HepG2 (cell line): ENCODE results near the gene NTM. TPM values are rescaled to one million over a fixed set of nuclear protein-coding genes. Genes with fewer than 3 reads are reported as not detected.

Experiments used
- ATAC-seq: fragments of 200-7000 bp; cut with Tn5 transposase; 3 replicates; pipeline ENCODE4 v1.9.1; 2020; ENCODE audit warnings: mild to moderate bottlenecking, moderate library complexity
- BruUV-seq: library from RNA; stranded (reverse); fragments of 400-500 nt; replicated peaks from 2 replicates; lab custom pipeline; 2021; lab: Mats Ljungman, UMichigan
- CTCF ChIA-PET: fragments of 300-600 bp; formaldehyde crosslinking; extraction: SDS; loops from one replicate; lab custom pipeline; 2021; ENCODE audit warnings: low total read pairs, inconsistent platforms, low intra/inter-chr PET ratio; lab: Yijun Ruan, JAX
- POLR2A ChIA-PET: fragments of 350-600 bp; sonication (Branson Sonifier 250); formaldehyde crosslinking; loops from one replicate; lab custom pipeline; 2020; ENCODE audit warnings: antibody characterized with exemption, inconsistent platforms; lab: Yijun Ruan, JAX
- DNase-seq: peaks from one replicate; pipeline ENCODE4 v3.0.0-alpha.2; 2015; ENCODE audit warnings: low spot score
- FAIRE-seq: peaks from 3 replicates; lab custom pipeline; 2011; peaks lifted over from hg19 to GRCh38; lab: Jason Lieb, UNC
- H2AFZ ChIP-seq: one replicate; pipeline ENCODE4 v1.6.1; 2011; ENCODE audit warnings: low read length, inconsistent platforms
- H3K27ac ChIP-seq: fragments of 300-600 bp; 3 replicates; pipeline ENCODE4 v1.8.0; 2011; ENCODE audit warnings: mixed run types, mild to moderate bottlenecking, mixed read lengths, low read length, inconsistent platforms; ENCODE audit not compliant: insufficient read depth; ENCODE audit errors: extremely low read length
- H3K27me3 ChIP-seq, 2 experiments: fragments of 200-600 bp in 1 of 2; 2 replicates in 1 of 2; 3 replicates in 1 of 2; pipeline versions ENCODE4 v1.6.0 to v1.8.0; 2011; ENCODE audit warnings: low read length in 2 of 2, mild to moderate bottlenecking in 2 of 2, moderate library complexity in 2 of 2, inconsistent platforms in 1 of 2; ENCODE audit not compliant: insufficient read depth in 2 of 2, control insufficient read depth in 1 of 2
- H3K36me3 ChIP-seq, 2 experiments: fragments of 200-600 bp in 1 of 2; replicated peaks in 1 of 2; 2 replicates in 1 of 2; 3 replicates in 1 of 2; pipeline versions ENCODE4 v1.5.1 to v1.8.0; 2011; ENCODE audit warnings: low read length in 2 of 2, inconsistent platforms in 1 of 2; ENCODE audit not compliant: insufficient read depth in 2 of 2, control insufficient read depth in 1 of 2
- H3K4me1 ChIP-seq: 2 replicates; pipeline ENCODE4 v1.5.1; 2012; ENCODE audit warnings: low read length, inconsistent platforms; ENCODE audit not compliant: insufficient read depth
- H3K4me2 ChIP-seq: 2 replicates; pipeline ENCODE4 v1.6.0; 2011; ENCODE audit warnings: low read depth, low read length, inconsistent platforms
- H3K4me3 ChIP-seq, 3 experiments: fragments of 200-600 bp in 1 of 3; sonication (generic), shearing (Covaris generic) in 1 of 3; replicated peaks in 1 of 3; 2 replicates each; pipeline ENCODE4 v1.5.1; 2011 to 2016; ENCODE audit warnings: low read length in 3 of 3, inconsistent platforms in 2 of 3, low read depth in 2 of 3, mild to moderate bottlenecking in 2 of 3, control low read depth in 1 of 3, mixed read lengths in 1 of 3; ENCODE audit not compliant: insufficient read depth in 1 of 3
- H3K79me2 ChIP-seq: one replicate; pipeline ENCODE4 v1.6.1; 2011; ENCODE audit warnings: low read length, inconsistent platforms; ENCODE audit not compliant: insufficient read depth
- H3K9ac ChIP-seq: 2 replicates; pipeline ENCODE4 v1.6.0; 2011; ENCODE audit warnings: mild to moderate bottlenecking, low read depth, low read length, inconsistent platforms; ENCODE audit not compliant: insufficient read depth
- H3K9me3 ChIP-seq: 2 replicates; pipeline ENCODE4 v1.5.1; 2012; ENCODE audit warnings: mild to moderate bottlenecking, low read length
- H4K20me1 ChIP-seq: 2 replicates; pipeline ENCODE4 v1.6.0; 2011; ENCODE audit warnings: inconsistent platforms, mild to moderate bottlenecking, low read length, moderate library complexity; ENCODE audit not compliant: insufficient read depth
- CSRNP2 ChIP-seq: sonication (generic); formaldehyde crosslinking; conservative IDR thresholded peaks from 2 replicates; pipeline ENCODE4 v1.8.0; 2022; ENCODE audit warnings: low read depth, missing genetic modification reagents
- GLI4 ChIP-seq: sonication (generic); formaldehyde crosslinking; IDR thresholded peaks from 2 replicates; pipeline ENCODE4 v1.5.1; 2020; ENCODE audit warnings: missing genetic modification reagents, mild to moderate bottlenecking, moderate library complexity, borderline replicate concordance
- HNF1B ChIP-seq: sonication (generic); formaldehyde crosslinking; IDR thresholded peaks from 2 replicates; pipeline ENCODE4 v1.5.1; 2020; ENCODE audit warnings: mild to moderate bottlenecking, moderate library complexity, missing genetic modification reagents
- HNRNPK ChIP-seq: fragments of 200-400 bp; formaldehyde crosslinking; IDR thresholded peaks from 2 replicates; pipeline ENCODE4 v1.6.1; 2018; ENCODE audit warnings: low read length, low read depth, moderate library complexity, mild to moderate bottlenecking; ENCODE audit not compliant: poor library complexity, severe bottlenecking
- SP1 ChIP-seq, 2 experiments: fragments of 450-650 bp in 1 of 2; sonication (generic) in 1 of 2; formaldehyde crosslinking in 1 of 2; IDR thresholded peaks; 2 replicates each; pipeline versions ENCODE4 v1.4.0 to v1.6.1; 2016 to 2020; ENCODE audit warnings: missing genetic modification reagents in 1 of 2
- ZBTB8A ChIP-seq: sonication (generic); formaldehyde crosslinking; IDR thresholded peaks from 2 replicates; pipeline ENCODE4 v1.4.0; 2020; ENCODE audit warnings: mild to moderate bottlenecking, low read depth, missing genetic modification reagents, borderline replicate concordance
- ZNF350 ChIP-seq: sonication (generic); formaldehyde crosslinking; IDR thresholded peaks from 2 replicates; pipeline ENCODE4 v1.4.0; 2020; ENCODE audit warnings: mild to moderate bottlenecking, low read depth, missing genetic modification reagents, borderline replicate concordance
- ZNF547 ChIP-seq: sonication (generic); formaldehyde crosslinking; IDR thresholded peaks from 2 replicates; pipeline ENCODE4 v1.5.1; 2020; ENCODE audit warnings: mild to moderate bottlenecking, missing genetic modification reagents
- ZNF609 ChIP-seq: sonication (generic); formaldehyde crosslinking; IDR thresholded peaks from 2 replicates; pipeline ENCODE4 v1.4.0; 2020; ENCODE audit warnings: mild to moderate bottlenecking, missing genetic modification reagents, borderline replicate concordance
- WGBS: methylation state at CpG from one replicate; pipeline ENCODE4 v1.1.6; 2017; ENCODE audit warnings: low lambda C conversion rate; 5-methylcytosine and 5-hydroxymethylcytosine counted together
- in situ Hi-C: cut with HindIII; loops from 2 replicates; pipeline ENCODE4 v1.10.0; 2017; ENCODE audit warnings: low pct_unique_long_range_greater_than_20kb; ENCODE audit not compliant: extremely low pct_ligation_motif_present
- intact Hi-C: fragments of 100-400 bp; cut with micrococcal nuclease; formaldehyde crosslinking; loops from one replicate; pipeline ENCODE4 v1.10.0; 2022; ENCODE audit not compliant: unreplicated experiment
- polyA plus RNA-seq, 8 experiments: library from polyadenylated mRNA; depleted of rRNA in 3 of 8; stranded (reverse) in 7 of 8; unstranded in 1 of 8; fragments of >200 nt; fragmentation: Illumina TruSeq in 4 of 8; extraction: Trizol in 4 of 8; gene quantifications; 2 replicates each; pipeline versions ENCODE4 v1.2.1 to v1.2.3, GENCODE V29; 2011 to 2016; ENCODE audit warnings: low read depth in 4 of 8, missing spikeins in 1 of 8, mixed read lengths in 1 of 8; ENCODE audit not compliant: insufficient read depth in 1 of 8
- total RNA-seq, 5 experiments: library from RNA; depleted of rRNA; stranded (reverse); fragments of >200 nt; fragmentation: Illumina TruSeq; extraction: Trizol; gene quantifications; 2 replicates each; pipeline ENCODE4 v1.2.3, GENCODE V29; 2016; ENCODE audit warnings: low read depth in 1 of 5

NTM gene
- total and polyA plus RNA-seq, 2 of the 13 experiments (the other 11 are each of a cell fraction or from before 2014, with no cell fraction given), result not detected

GRCh38 chr11:131671320-131671719 lies 300.9 kb downstream of the NTM start:
- POLR2A ChIA-PET, result no interaction called here
- H2AFZ ChIP-seq, result no peak overlapping the region
- H3K27ac ChIP-seq, result no peak overlapping the region
- H3K36me3 ChIP-seq, result no peaks in the 10 kb centered on the region
- H3K4me3 ChIP-seq, result no peak overlapping the region
- CTCF ChIA-PET, result no interaction called here
- intact Hi-C loops, result no loop called here
- H3K9me3 ChIP-seq, result no peaks in the 10 kb centered on the region
- DNase-seq (no peak), ATAC-seq (no peak), FAIRE-seq (no peak)
- H3K4me1 ChIP-seq, result no peaks in the 10 kb centered on the region
- no peak overlapping the region for H3K9ac ChIP-seq
- no TSS peak for BruUV-seq
- in situ Hi-C loops, result loop anchor here (5.0 to 10.0 kb wide), 4 partner anchors 89 to 749 kb away; no protein-coding TSS in a partner anchor
- WGBS, result 37% methylated on average over 8 of the region's 8 CpGs
- H3K79me2 ChIP-seq, result no peaks in the 10 kb centered on the region
- H3K27me3 ChIP-seq, result peaks cover 0 to 2% of the 10 kb centered on the region in 2 experiments; a peak in 3 of 5 replicates
- no peak for TF ChIP-seq SP1 (IDR thresholded peaks at IDR 0.05)
- TF ChIP-seq SP1 (CRISPR knock-in tag; IDR thresholded peaks at IDR 0.05), result no peak
- TF ChIP-seq ZNF547, result no peak
- TF ChIP-seq HNF1B, result no peak
- TF ChIP-seq ZNF350 (CRISPR knock-in tag), result no peak
- TF ChIP-seq ZNF609 (CRISPR knock-in tag), result no peak
- no peak for TF ChIP-seq GLI4
- TF ChIP-seq HNRNPK, result no peak
- TF ChIP-seq CSRNP2 (CRISPR knock-in tag), result no peak
- TF ChIP-seq ZBTB8A (CRISPR knock-in tag), result no peak
- H4K20me1 ChIP-seq, result no peaks in the 10 kb centered on the region
- H3K4me2 ChIP-seq, result no peak overlapping the region
